ENCODE results near the gene LDB3. TPM values are rescaled to one million over a fixed set of nuclear protein-coding genes. Genes with fewer than 3 reads are reported as not detected.

LDB3 gene
- total and polyA plus RNA-seq, 2 donors (not counting 1 experiment from before 2014, with no cell fraction given), result under 0.01 to 0.20 TPM

- Histone ChIP-seq H3K27ac (ENCODE audit: insufficient read depth, low read length) (no peak overlapping the region), H3K4me1 (ENCODE audit: control insufficient read depth, extremely low read depth, insufficient read depth, low read length) (no peaks in the 10 kb centered on the region), H3K79me2 (ENCODE audit: control insufficient read depth, insufficient read depth, low read length) (no peaks in the 10 kb centered on the region), H3K9me3 (ENCODE audit: control insufficient read depth, insufficient read depth, low read depth, low read length) (no peaks in the 10 kb centered on the region), H3K4me2 (ENCODE audit: extremely low read depth, insufficient read depth, low read length) (no peak overlapping the region), H3K9ac (ENCODE audit: insufficient read depth, low read length) (no peak overlapping the region), H3K36me3 (ENCODE audit: control insufficient read depth, insufficient read depth, low read length) (no peaks in the 10 kb centered on the region), H4K20me1 (ENCODE audit: control insufficient read depth, extremely low read depth, insufficient read depth, low read length) (no peaks in the 10 kb centered on the region), H3K27me3 (ENCODE audit: control insufficient read depth, insufficient read depth, low read length) (no peaks in the 10 kb centered on the region), H2AFZ (ENCODE audit: low read length) (no peak overlapping the region), H3K4me3 (replicated peaks in 1 of 4; ENCODE audit: control extremely low read depth in 1 of 4, insufficient read depth in 1 of 4, low read depth in 3 of 4, low read length in 4 of 4) (no peak overlapping the region)
- TF ChIP-seq EZH2 (IDR thresholded peaks at IDR 0.05; ENCODE audit: low read length, missing control alignments) (no peak), CTCF (conservative IDR thresholded peaks at IDR 0.05 in 1 of 2, IDR thresholded peaks at IDR 0.05 in 1 of 2; ENCODE audit: low read depth in 1 of 2, low read length in 2 of 2) (no peak)
- DNase-seq (ENCODE audit: low read depth in 2 of 2), result peak; percentile 75 to 95
Measured at GRCh38 chr10:86648704-86649427, 19.4 kb upstream of the LDB3 start.

DNA sequence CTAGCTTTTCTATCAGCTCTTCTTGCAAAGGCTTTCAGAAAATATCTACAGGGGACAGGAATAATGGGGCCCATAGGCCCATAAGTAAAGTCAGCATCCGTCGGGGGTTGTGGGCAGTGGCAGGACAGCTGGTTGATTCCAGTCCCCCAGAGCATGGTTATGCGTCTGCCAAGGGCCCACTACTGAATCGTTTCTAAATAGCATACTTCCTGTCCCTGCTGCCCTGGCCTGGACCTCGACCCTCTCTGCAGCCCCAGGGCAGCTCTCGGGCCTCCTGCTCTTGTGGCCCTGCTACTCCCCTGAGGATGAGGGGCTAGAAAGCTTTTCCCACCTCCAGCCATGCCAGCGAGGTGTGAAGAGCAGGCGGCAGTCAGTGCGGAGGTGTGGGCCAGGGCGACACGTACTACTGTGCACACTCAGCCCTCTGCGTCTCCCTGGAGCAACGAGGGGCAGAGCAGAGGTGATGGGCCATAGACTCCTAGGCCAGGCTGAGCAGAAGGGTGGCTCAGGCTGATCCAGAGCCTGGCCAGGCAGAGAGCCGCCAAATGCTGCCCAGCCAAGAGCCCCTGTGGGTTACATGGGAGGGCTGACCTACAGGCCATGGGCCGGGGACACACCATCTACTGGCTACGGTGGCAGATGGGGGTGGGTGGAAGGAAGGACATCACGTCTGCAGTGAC is 18.7 kb upstream of the LDB3 start:
- Histone ChIP-seq H3K9me3 (ENCODE audit: control insufficient read depth, insufficient read depth, low read depth, low read length) (no peaks in the 10 kb centered on the region), H3K27ac (ENCODE audit: insufficient read depth, low read length) (no peak overlapping the region), H3K4me2 (ENCODE audit: extremely low read depth, insufficient read depth, low read length) (no peak overlapping the region), H4K20me1 (ENCODE audit: control insufficient read depth, extremely low read depth, insufficient read depth, low read length) (no peaks in the 10 kb centered on the region), H3K27me3 (ENCODE audit: control insufficient read depth, insufficient read depth, low read length) (no peaks in the 10 kb centered on the region), H2AFZ (ENCODE audit: low read length) (no peak overlapping the region), H3K9ac (ENCODE audit: insufficient read depth, low read length) (no peak overlapping the region), H3K4me1 (ENCODE audit: control insufficient read depth, extremely low read depth, insufficient read depth, low read length) (no peaks in the 10 kb centered on the region), H3K4me3 (replicated peaks in 1 of 4; ENCODE audit: control extremely low read depth in 1 of 4, insufficient read depth in 1 of 4, low read depth in 3 of 4, low read length in 4 of 4) (no peak overlapping the region), H3K36me3 (ENCODE audit: control insufficient read depth, insufficient read depth, low read length) (no peaks in the 10 kb centered on the region), H3K79me2 (ENCODE audit: control insufficient read depth, insufficient read depth, low read length) (no peaks in the 10 kb centered on the region)
- no peak for DNase-seq (ENCODE audit: low read depth in 2 of 2)
- TF ChIP-seq EZH2 (IDR thresholded peaks at IDR 0.05; ENCODE audit: low read length, missing control alignments) (no peak), CTCF (conservative IDR thresholded peaks at IDR 0.05 in 1 of 2, IDR thresholded peaks at IDR 0.05 in 1 of 2; ENCODE audit: low read depth in 1 of 2, low read length in 2 of 2) (no peak)

DNA sequence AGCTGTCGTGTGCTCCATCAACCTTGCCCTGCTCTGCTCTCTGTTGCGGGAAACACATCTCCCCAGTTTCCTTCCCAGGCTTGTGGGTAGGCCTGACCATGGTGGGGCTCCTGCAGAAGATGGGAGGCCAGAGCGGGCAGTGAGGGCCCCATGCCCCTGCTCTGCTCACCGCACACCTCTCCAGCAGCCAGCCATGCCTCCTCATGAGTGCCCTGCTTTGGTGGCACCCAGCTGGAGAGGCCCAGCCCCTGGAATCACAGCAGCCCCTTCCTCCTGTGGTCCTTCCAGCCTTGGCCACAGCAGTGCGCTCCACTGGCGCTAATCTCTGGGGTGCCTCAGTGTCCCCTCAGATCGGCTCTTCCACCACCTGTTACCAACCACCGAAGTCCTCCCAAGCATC is 18.2 kb upstream of the LDB3 start:
- Histone ChIP-seq H3K4me2 (ENCODE audit: extremely low read depth, insufficient read depth, low read length) (no peak overlapping the region), H3K4me1 (ENCODE audit: control insufficient read depth, extremely low read depth, insufficient read depth, low read length) (no peaks in the 10 kb centered on the region), H3K36me3 (ENCODE audit: control insufficient read depth, insufficient read depth, low read length) (no peaks in the 10 kb centered on the region), H3K9me3 (ENCODE audit: control insufficient read depth, insufficient read depth, low read depth, low read length) (no peaks in the 10 kb centered on the region), H3K27ac (ENCODE audit: insufficient read depth, low read length) (no peak overlapping the region), H3K4me3 (replicated peaks in 1 of 4; ENCODE audit: control extremely low read depth in 1 of 4, insufficient read depth in 1 of 4, low read depth in 3 of 4, low read length in 4 of 4) (no peak overlapping the region), H4K20me1 (ENCODE audit: control insufficient read depth, extremely low read depth, insufficient read depth, low read length) (no peaks in the 10 kb centered on the region), H3K27me3 (ENCODE audit: control insufficient read depth, insufficient read depth, low read length) (no peaks in the 10 kb centered on the region), H3K79me2 (ENCODE audit: control insufficient read depth, insufficient read depth, low read length) (no peaks in the 10 kb centered on the region), H3K9ac (ENCODE audit: insufficient read depth, low read length) (no peak overlapping the region), H2AFZ (ENCODE audit: low read length) (no peak overlapping the region)
- no peak for DNase-seq (ENCODE audit: low read depth in 2 of 2)
- TF ChIP-seq EZH2 (IDR thresholded peaks at IDR 0.05; ENCODE audit: low read length, missing control alignments), result no peak
- TF ChIP-seq CTCF (conservative IDR thresholded peaks at IDR 0.05 in 1 of 2, IDR thresholded peaks at IDR 0.05 in 1 of 2; ENCODE audit: low read depth in 1 of 2, low read length in 2 of 2), result no peak

Measured in fibroblast of lung (primary cell).